PC-3 (cell line): ENCODE results near the gene EXD3. TPM values are rescaled to one million over a fixed set of nuclear protein-coding genes. Genes with fewer than 3 reads are reported as not detected.

Experiments used
- ATAC-seq: fragments of 200-7000 bp; cut with Tn5 transposase; 2 replicates; pipeline ENCODE4 v1.9.1; 2020; ENCODE audit warnings: mild to moderate bottlenecking, moderate library complexity
- BruUV-seq: library from RNA; stranded (reverse); fragments of 400-500 nt; replicated peaks from 2 replicates; lab custom pipeline; 2021; lab: Mats Ljungman, UMichigan
- CTCF ChIA-PET: fragments of 300-600 bp; sonication (Branson Sonifier 250); formaldehyde crosslinking; loops from one replicate; lab custom pipeline; 2022; ENCODE audit warnings: antibody characterized with exemption; lab: Charles Lee
- POLR2A ChIA-PET: fragments of 300-600 bp; sonication (Branson Sonifier 250); formaldehyde crosslinking; loops from one replicate; lab custom pipeline; 2022; ENCODE audit warnings: antibody characterized with exemption; ENCODE audit not compliant: unreplicated experiment; lab: Charles Lee
- DNase-seq: peaks from one replicate; pipeline ENCODE4 v3.0.0-alpha.2; 2015
- H2AFZ ChIP-seq: fragments of 300-600 bp; sonication (generic); 2 replicates; pipeline ENCODE4 v1.6.0; 2016; ENCODE audit warnings: antibody characterized with exemption, low read length
- H3F3A ChIP-seq: fragments of 300-600 bp; sonication (generic); one replicate; pipeline ENCODE4 v1.6.0; 2017; ENCODE audit warnings: antibody characterized with exemption, low read length, control low read depth, mild to moderate bottlenecking; ENCODE audit not compliant: unreplicated experiment
- H3K27ac ChIP-seq: fragments of 300-600 bp; sonication (generic); 2 replicates; pipeline ENCODE4 v1.5.1; 2016; ENCODE audit warnings: mild to moderate bottlenecking, low read length
- H3K27me3 ChIP-seq: fragments of 300-600 bp; sonication (generic); 2 replicates; pipeline ENCODE4 v1.6.1; 2016; ENCODE audit warnings: low read length, mixed read lengths
- H3K36me3 ChIP-seq: fragments of 300-600 bp; sonication (generic); 2 replicates; pipeline ENCODE4 v1.6.1; 2016; ENCODE audit warnings: low read depth, mixed run types, low read length, mixed read lengths
- H3K4me1 ChIP-seq: fragments of 300-600 bp; sonication (generic); 2 replicates; pipeline ENCODE4 v1.5.1; 2016; ENCODE audit warnings: low read length; ENCODE audit not compliant: insufficient read depth
- H3K4me2 ChIP-seq: fragments of 300-600 bp; sonication (generic); 2 replicates; pipeline ENCODE4 v1.6.0; 2016; ENCODE audit warnings: low read length
- H3K4me3 ChIP-seq: fragments of 300-600 bp; sonication (generic); 2 replicates; pipeline ENCODE4 v1.5.1; 2016; ENCODE audit warnings: mild to moderate bottlenecking, low read length, mixed read lengths
- H3K79me2 ChIP-seq: fragments of 300-600 bp; sonication (generic); 2 replicates; pipeline ENCODE4 v1.6.1; 2017; ENCODE audit warnings: low read length, mixed read lengths
- H3K9ac ChIP-seq: fragments of 300-600 bp; sonication (generic); 2 replicates; pipeline ENCODE4 v1.6.0; 2016; ENCODE audit warnings: mild to moderate bottlenecking, low read length
- H3K9me2 ChIP-seq: fragments of 300-600 bp; sonication (generic); replicated peaks from 2 replicates; pipeline ENCODE4 v1.6.1; 2016; ENCODE audit warnings: mixed run types, low read length, mixed read lengths
- H3K9me3 ChIP-seq: fragments of 300-600 bp; sonication (generic); 2 replicates; pipeline ENCODE4 v1.6.1; 2016; ENCODE audit warnings: low read length, mixed read lengths
- H4K20me1 ChIP-seq: fragments of 300-600 bp; sonication (generic); 2 replicates; pipeline ENCODE4 v1.6.1; 2016; ENCODE audit warnings: low read length, mixed read lengths
- CTCF ChIP-seq: fragments of 300-600 bp; sonication (generic); conservative IDR thresholded peaks from 2 replicates; pipeline ENCODE4 v1.5.1; 2017; ENCODE audit warnings: antibody characterized with exemption, low read depth, mild to moderate bottlenecking, low read length
- EZH2 ChIP-seq: fragments of 300-600 bp; sonication (generic); IDR thresholded peaks from one replicate; pipeline ENCODE4 v1.6.1; 2017; ENCODE audit warnings: antibody characterized with exemption, mild to moderate bottlenecking, low read length; ENCODE audit not compliant: unreplicated experiment
- EZH2phosphoT487 ChIP-seq: fragments of 300-600 bp; sonication (generic); IDR thresholded peaks from 2 replicates; pipeline ENCODE4 v1.6.1; 2018; ENCODE audit warnings: mild to moderate bottlenecking, antibody characterized with exemption, low read length, borderline replicate concordance
- intact Hi-C: fragments of 100-400 bp; cut with micrococcal nuclease; formaldehyde crosslinking; loops from 2 replicates; pipeline ENCODE4 v1.9.0; 2023
- total RNA-seq: library from RNA; depleted of rRNA; stranded (reverse); fragments of >200 nt; gene quantifications from 2 replicates; pipeline ENCODE4 v1.2.3, GENCODE V29; 2014

The EXD3 gene
- total RNA-seq, 1 experiment from 2014 or later: 1.9 TPM

GRCh38 chr9:137277329-137278041, 145.5 kb downstream of the EXD3 start, which contains the start of gene TOR4A:
TSS of gene TOR4A (plus strand) at chr9:137277726. CDS start at chr9:137278690, 964 bp downstream.
- Histone ChIP-seq H3K4me2 (peak within 1 kb of the TSS; percentile 87), H3K79me2 (peaks cover 19% of the 10 kb centered on the region), H3K27me3 (no peaks in the 10 kb centered on the region), H4K20me1 (no peaks in the 10 kb centered on the region), H3K9me2 (no peaks in the 10 kb centered on the region), H3K9me3 (no peaks in the 10 kb centered on the region), H3K36me3 (no peaks in the 10 kb centered on the region), H3K4me1 (peaks cover 17% of the 10 kb centered on the region), H3K9ac (peak within 1 kb of the TSS; percentile 79), H3F3A (no peaks in the 10 kb centered on the region), H2AFZ (0 out of 2 replicates have a peak within 1 kb of the TSS, but pooled peaks have one; percentile 46), H3K4me3 (peak within 1 kb of the TSS; percentile 67), H3K27ac (peak within 1 kb of the TSS; percentile 79)
- ATAC-seq (peak; percentile 93), DNase-seq (peak; percentile 86)
- intact Hi-C loops: no loop called here
- no TSS peak for BruUV-seq
- TF ChIP-seq EZH2phosphoT487: no peak
- TF ChIP-seq EZH2: no peak
- peak; percentile 49 for TF ChIP-seq CTCF
- CTCF ChIA-PET: interaction anchor here (0.6 to 1.0 kb wide), 2 partner anchors 9 to 54 kb away, joined by 4 to 11 read pairs; no protein-coding TSS in a partner anchor
- POLR2A ChIA-PET: interaction anchor here (0.6 to 1.0 kb wide), 3 partner anchors 9 to 105 kb away, joined by 3 to 8 read pairs (median 4); no protein-coding TSS in a partner anchor

- Histone ChIP-seq H3K9ac (peak overlapping the region; percentile 79), H3K4me3 (peak overlapping the region; percentile 67), H3K36me3 (no peaks in the 10 kb centered on the region), H2AFZ (no peak overlapping the region), H3K9me3 (no peaks in the 10 kb centered on the region), H3K9me2 (no peaks in the 10 kb centered on the region), H3K79me2 (peaks cover 19% of the 10 kb centered on the region), H3F3A (no peaks in the 10 kb centered on the region), H3K27me3 (no peaks in the 10 kb centered on the region), H3K4me1 (peaks cover 17% of the 10 kb centered on the region), H3K4me2 (peak overlapping the region; percentile 87), H3K27ac (peak overlapping the region; percentile 79), H4K20me1 (no peaks in the 10 kb centered on the region)
- POLR2A ChIA-PET: interaction anchor here (0.6 to 1.0 kb wide), 3 partner anchors 10 to 36 kb away, joined by 3 to 4 read pairs (median 4); no protein-coding TSS in a partner anchor
- ATAC-seq: peak; percentile 37
- CTCF ChIA-PET: interaction anchor here (0.6 to 1.0 kb wide), 2 partner anchors 10 to 53 kb away, joined by 4 to 11 read pairs; no protein-coding TSS in a partner anchor
- peak; percentile 41 for DNase-seq
- intact Hi-C loops: no loop called here
- no peak for TF ChIP-seq EZH2
- TF ChIP-seq EZH2phosphoT487: no peak
- TF ChIP-seq CTCF: no peak
- BruUV-seq: TSS peak; percentile 89
Measured at GRCh38 chr9:137276473-137277328, 146.3 kb downstream of the EXD3 start.
